ENCODE results near the gene FYB1. TPM values are rescaled to one million over a fixed set of nuclear protein-coding genes. Genes with fewer than 3 reads are reported as not detected.

FYB1 gene
- total RNA-seq, 1 experiment from 2014 or later, result not detected

DNA sequence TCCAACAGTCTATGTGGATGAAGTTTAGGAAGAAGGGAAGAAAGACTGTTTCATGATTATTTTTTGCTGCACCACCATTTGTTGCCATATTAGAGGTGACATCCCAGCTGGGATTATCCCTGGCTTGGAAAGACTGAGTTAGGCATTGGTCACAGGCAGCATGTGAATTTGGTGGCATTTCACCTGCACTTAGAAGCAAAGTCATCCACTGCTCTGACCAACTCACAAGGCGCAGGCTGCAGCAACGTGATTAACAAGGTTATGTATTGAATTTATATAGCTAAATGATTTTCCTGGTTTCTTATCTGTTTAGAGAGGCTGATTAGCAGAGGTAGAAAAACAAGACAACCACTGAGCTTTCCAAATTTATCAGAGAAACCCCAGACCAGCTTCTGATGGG is 2.7 kb downstream of the FYB1 start:
- no peak overlapping the region for H4K5ac ChIP-seq (ENCODE audit: insufficient read length, low read depth, low read length)
- no peak overlapping the region for H3K18ac ChIP-seq (ENCODE audit: insufficient read length, low read depth, low read length)
- H2AK5ac ChIP-seq (ENCODE audit: insufficient read length, low read length), result no peak overlapping the region
- H2BK20ac ChIP-seq (ENCODE audit: low read depth, low read length, poor library complexity, severe bottlenecking), result no peak overlapping the region
- no peaks in the 10 kb centered on the region for H3K23me2 ChIP-seq (ENCODE audit: insufficient read length, low read depth, low read length, poor library complexity, severe bottlenecking)
- H2BK5ac ChIP-seq (ENCODE audit: insufficient read length, low read length), result no peak overlapping the region
- H3K14ac ChIP-seq (ENCODE audit: insufficient read depth, low read length), result no peak overlapping the region
- H2BK12ac ChIP-seq (ENCODE audit: insufficient read length, low read depth, low read length), result no peak overlapping the region
- WGBS (ENCODE audit: extremely low coverage, insufficient read length, low lambda C conversion rate), result no CpG with 5 or more reads among the region's 2 CpGs
- no peak overlapping the region for H4K91ac ChIP-seq (ENCODE audit: insufficient read length, low read depth, low read length)
- no peak overlapping the region for H2BK15ac ChIP-seq (ENCODE audit: low read depth, low read length)
- H3K9me3 ChIP-seq (ENCODE audit: control insufficient read depth, low read depth, low read length), result no peaks in the 10 kb centered on the region
- H3K56ac ChIP-seq (ENCODE audit: insufficient read length, low read depth, low read length), result no peak overlapping the region
- H2BK120ac ChIP-seq (ENCODE audit: low read depth, low read length, poor library complexity, severe bottlenecking), result no peak overlapping the region
- H4K20me1 ChIP-seq (ENCODE audit: control insufficient read depth, insufficient read depth, insufficient read length), result no peaks in the 10 kb centered on the region
- Mint-ChIP-seq H3K27ac (no peak overlapping the region), H3K9me3 (no peaks in the 10 kb centered on the region), H3K27me3 (ENCODE audit: low read depth) (no peaks in the 10 kb centered on the region), H3K36me3 (ENCODE audit: insufficient read depth in 1 of 3, low read depth in 3 of 3) (no peaks in the 10 kb centered on the region; a peak in 1 of 7 replicates), H3K4me1 (peaks cover 6 to 8% of the 10 kb centered on the region in 2 experiments), H3K4me3 (no peak overlapping the region)
- H4K8ac ChIP-seq (replicated peaks; ENCODE audit: insufficient read length, low read depth, low read length), result no peak overlapping the region
- no peak overlapping the region for H3K4ac ChIP-seq (ENCODE audit: low read depth, low read length)
- no peaks in the 10 kb centered on the region for H3K4me1 ChIP-seq (ENCODE audit: insufficient read depth, low read length)
- H3K9ac ChIP-seq (ENCODE audit: extremely low read depth, insufficient read length, low read length), result no peak overlapping the region
- H3K27me3 ChIP-seq (ENCODE audit: insufficient read depth, low read length), result no peaks in the 10 kb centered on the region
- no peak overlapping the region for H3K27ac ChIP-seq (ENCODE audit: insufficient read length, low read depth, low read length)
- TF ChIP-seq, protein P1, sequence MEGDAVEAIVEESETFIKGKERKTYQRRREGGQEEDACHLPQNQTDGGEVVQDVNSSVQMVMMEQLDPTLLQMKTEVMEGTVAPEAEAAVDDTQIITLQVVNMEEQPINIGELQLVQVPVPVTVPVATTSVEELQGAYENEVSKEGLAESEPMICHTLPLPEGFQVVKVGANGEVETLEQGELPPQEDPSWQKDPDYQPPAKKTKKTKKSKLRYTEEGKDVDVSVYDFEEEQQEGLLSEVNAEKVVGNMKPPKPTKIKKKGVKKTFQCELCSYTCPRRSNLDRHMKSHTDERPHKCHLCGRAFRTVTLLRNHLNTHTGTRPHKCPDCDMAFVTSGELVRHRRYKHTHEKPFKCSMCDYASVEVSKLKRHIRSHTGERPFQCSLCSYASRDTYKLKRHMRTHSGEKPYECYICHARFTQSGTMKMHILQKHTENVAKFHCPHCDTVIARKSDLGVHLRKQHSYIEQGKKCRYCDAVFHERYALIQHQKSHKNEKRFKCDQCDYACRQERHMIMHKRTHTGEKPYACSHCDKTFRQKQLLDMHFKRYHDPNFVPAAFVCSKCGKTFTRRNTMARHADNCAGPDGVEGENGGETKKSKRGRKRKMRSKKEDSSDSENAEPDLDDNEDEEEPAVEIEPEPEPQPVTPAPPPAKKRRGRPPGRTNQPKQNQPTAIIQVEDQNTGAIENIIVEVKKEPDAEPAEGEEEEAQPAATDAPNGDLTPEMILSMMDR (conservative IDR thresholded peaks at IDR 0.05), result no peak
- H2AFZ ChIP-seq (ENCODE audit: low read length), result no peak overlapping the region
- H3K4me2 ChIP-seq (ENCODE audit: insufficient read depth, insufficient read length, low read length), result no peak overlapping the region
- H3K79me1 ChIP-seq (ENCODE audit: insufficient read depth, low read depth, low read length, poor library complexity, severe bottlenecking), result no peaks in the 10 kb centered on the region
- no peaks in the 10 kb centered on the region for H3K79me2 ChIP-seq (ENCODE audit: insufficient read depth, low read length)
- H3T11ph ChIP-seq (ENCODE audit: low read length), result no peak overlapping the region
- no peak for DNase-seq
- no peak overlapping the region for H3K23ac ChIP-seq (ENCODE audit: insufficient read length, low read depth, low read length)

All from H9 (cell line).